ENCODE measurements around the gene MKRN2. TPM values are rescaled to one million over a fixed set of nuclear protein-coding genes. Genes with fewer than 3 reads are reported as not detected.

MKRN2 gene
- polyA plus RNA-seq, 2 of the 4 experiments (the other 2 are of a cell fraction), result 19.0 to 34.3 TPM

GRCh38 chr3:12508291-12508700 is 48.6 kb upstream of the MKRN2 start:
- FAIRE-seq (no peak), ATAC-seq (peak; percentile 72 to 84), DNase-seq (ENCODE audit: low read depth in 1 of 2, low spot score in 1 of 2) (peak; percentile 16 to 19)
- H3K27ac ChIP-seq, result peak overlapping the region; percentile 32 to 46; a peak in 1 of 6 replicates
- H3K4me2 ChIP-seq, result peak overlapping the region; percentile 42; the same call in 2 of the 3 replicates
- ChIA-PET CTCF (interaction anchor here (0.6 to 2.1 kb wide), 11 partner anchors 10 to 617 kb away, joined by 3 to 8 read pairs (median 4); no protein-coding TSS in a partner anchor), POLR2A (interaction anchor here (0.5 to 2.4 kb wide), 5 partner anchors 24 to 255 kb away, joined by 3 to 8 read pairs (median 6); partner anchors contain the start of gene TSEN2)
- TF ChIP-seq FOSL2 (IDR thresholded peaks at IDR 0.05) (0 out of 2 replicates have a peak, but pooled peaks have one; percentile 15), FOSL2 (CRISPR knock-in tag; IDR thresholded peaks at IDR 0.05) (no peak), RFX5 (IDR thresholded peaks at IDR 0.05) (no peak)
- peaks cover 17% of the 10 kb centered on the region for H3K4me1 ChIP-seq
- WGBS (ENCODE audit: missing lambda C conversion rate), result 39% methylated on average over 5 of the region's 5 CpGs
- no peak overlapping the region for H3K4me3 ChIP-seq
- H3K9me3 ChIP-seq, result no peaks in the 10 kb centered on the region

- ChIA-PET POLR2A (interaction anchor here (2.4 kb wide), 1 partner anchor 25 kb away, joined by 8 read pairs; the partner anchor contains the start of gene TSEN2), CTCF (interaction anchor here (1.4 to 2.5 kb wide), 3 partner anchors 13 to 29 kb away, joined by 3 to 8 read pairs (median 4); no protein-coding TSS in a partner anchor)
- TF ChIP-seq PBX3 (IDR thresholded peaks at IDR 0.05) (no peak), TP53 (CRISPR knock-in tag; IDR thresholded peaks at IDR 0.05) (no peak), RARB (CRISPR knock-in tag; IDR thresholded peaks at IDR 0.05) (no peak), ZNF302 (CRISPR knock-in tag; IDR thresholded peaks at IDR 0.05) (no peak), FOSB (CRISPR knock-in tag; IDR thresholded peaks at IDR 0.05) (no peak), JUN (IDR thresholded peaks at IDR 0.05) (no peak), SREBF2 (IDR thresholded peaks at IDR 0.05) (no peak), MAX (IDR thresholded peaks at IDR 0.05) (no peak), MYC (IDR thresholded peaks at IDR 0.05; ENCODE audit: borderline replicate concordance, low read length) (no peak), POLR2A (IDR thresholded peaks at IDR 0.05; ENCODE audit: low read length) (no peak), RFX5 (IDR thresholded peaks at IDR 0.05) (no peak), PHF8 (IDR thresholded peaks at IDR 0.05; ENCODE audit: borderline replicate concordance, low read depth) (no peak), CBX2 (IDR thresholded peaks at IDR 0.05; ENCODE audit: borderline replicate concordance, low read depth) (no peak), EHMT2 (IDR thresholded peaks at IDR 0.05; ENCODE audit: low read depth) (no peak), RAD21 (conservative IDR thresholded peaks at IDR 0.05 in 1 of 2, IDR thresholded peaks at IDR 0.05 in 1 of 2) (no peak), ESRRA (IDR thresholded peaks at IDR 0.05; ENCODE audit: borderline replicate concordance, low read length) (no peak), NR3C1 (IDR thresholded peaks at IDR 0.05) (no peak), MAFK (IDR thresholded peaks at IDR 0.05; ENCODE audit: partially characterized antibody) (no peak), TFCP2L1 (CRISPR knock-in tag; IDR thresholded peaks at IDR 0.05) (no peak)
- TF ChIP-seq, protein P1, sequence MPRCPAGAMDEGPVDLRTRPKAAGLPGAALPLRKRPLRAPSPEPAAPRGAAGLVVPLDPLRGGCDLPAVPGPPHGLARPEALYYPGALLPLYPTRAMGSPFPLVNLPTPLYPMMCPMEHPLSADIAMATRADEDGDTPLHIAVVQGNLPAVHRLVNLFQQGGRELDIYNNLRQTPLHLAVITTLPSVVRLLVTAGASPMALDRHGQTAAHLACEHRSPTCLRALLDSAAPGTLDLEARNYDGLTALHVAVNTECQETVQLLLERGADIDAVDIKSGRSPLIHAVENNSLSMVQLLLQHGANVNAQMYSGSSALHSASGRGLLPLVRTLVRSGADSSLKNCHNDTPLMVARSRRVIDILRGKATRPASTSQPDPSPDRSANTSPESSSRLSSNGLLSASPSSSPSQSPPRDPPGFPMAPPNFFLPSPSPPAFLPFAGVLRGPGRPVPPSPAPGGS (IDR thresholded peaks at IDR 0.05), result no peak
- H3K4me3 ChIP-seq, result no peak overlapping the region
- H3K4me1 ChIP-seq, result peaks cover 17% of the 10 kb centered on the region
- no peak for DNase-seq (ENCODE audit: low read depth in 1 of 2, low spot score in 1 of 2)
- H3K4me2 ChIP-seq, result no peak overlapping the region
- no peak for FAIRE-seq
- no peak for ATAC-seq
- WGBS (ENCODE audit: missing lambda C conversion rate), result 90% methylated on average over 3 of the region's 3 CpGs
- H3K27ac ChIP-seq, result no peak overlapping the region
- no peaks in the 10 kb centered on the region for H3K9me3 ChIP-seq
Observed at GRCh38 chr3:12509466-12509865, 47.4 kb upstream of the MKRN2 start.

GRCh38 chr3:12512534-12513118 is 44.3 kb upstream of the MKRN2 start:
- no peak for FAIRE-seq
- Histone ChIP-seq H3K27ac (no peak overlapping the region), H3K4me1 (peaks cover 11% of the 10 kb centered on the region), H3K9me3 (no peaks in the 10 kb centered on the region), H3K4me2 (no peak overlapping the region), H3K4me3 (no peak overlapping the region)
- ATAC-seq, result no peak
- TF ChIP-seq CBX2 (IDR thresholded peaks at IDR 0.05; ENCODE audit: borderline replicate concordance, low read depth) (no peak), POLR2A (IDR thresholded peaks at IDR 0.05; ENCODE audit: low read length) (no peak), NFE2L2 (conservative IDR thresholded peaks at IDR 0.05; ENCODE audit: low read length) (no peak), KDM5A (IDR thresholded peaks at IDR 0.05) (no peak)
- DNase-seq (ENCODE audit: low read depth in 1 of 2, low spot score in 1 of 2), result no peak
- 96% methylated on average over 4 of the region's 4 CpGs for WGBS (ENCODE audit: missing lambda C conversion rate)
- POLR2A ChIA-PET, result no interaction called here
- CTCF ChIA-PET, result interaction anchor here (0.9 kb wide), 1 partner anchor 382 kb away, joined by 3 read pairs; no protein-coding TSS in a partner anchor

Measured in A549 (cell line).